PC-9 (cell line): Measurements from ENCODE around the gene ADAMTS7.

Experiments
- EZH2 ChIP-seq: fragments of 200-600 bp; sonication (generic); IDR thresholded peaks from 2 replicates; pipeline ENCODE4 v1.8.0; 2017; ENCODE audit warnings: antibody characterized with exemption, low read depth
- TF ChIP-seq, protein P1 (sequence below): fragments of 200-600 bp; sonication (generic); conservative IDR thresholded peaks from 2 replicates; pipeline ENCODE4 v1.6.1; 2017; ENCODE audit warnings: mixed run types, antibody characterized with exemption, mild to moderate bottlenecking, moderate library complexity

DNA sequence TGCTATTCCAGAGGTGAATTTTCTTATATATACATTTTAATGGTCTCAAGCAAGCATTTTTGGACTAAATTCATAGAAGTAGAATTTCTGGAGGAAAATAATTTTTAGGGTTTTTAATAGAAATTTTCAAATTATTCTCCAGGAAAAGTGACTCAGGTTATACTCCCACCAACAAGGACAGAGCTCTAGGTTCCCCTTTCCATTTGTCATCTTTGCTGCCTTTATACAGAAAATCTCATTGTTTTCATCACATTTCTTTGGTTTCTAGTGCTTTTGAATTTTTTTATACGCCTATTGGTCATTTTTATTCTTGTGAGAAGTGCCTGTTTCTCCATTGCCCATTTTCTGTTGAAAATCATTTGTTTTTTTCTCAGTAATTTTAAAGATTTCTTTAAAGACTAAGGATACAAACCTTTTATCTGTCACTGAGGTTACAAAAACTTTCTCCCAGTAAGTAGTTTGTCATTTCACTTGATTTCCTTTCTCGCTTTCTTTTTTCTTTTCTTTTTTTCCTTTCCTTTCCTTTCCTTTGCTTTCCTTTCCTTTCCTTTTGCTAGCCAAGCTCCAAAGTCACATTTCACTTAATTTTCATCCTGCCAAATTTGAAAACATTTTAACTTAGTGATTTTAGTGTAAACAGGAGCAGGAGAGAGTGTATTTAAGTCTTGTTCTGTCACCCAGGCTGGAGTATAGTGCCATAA is 93.2 kb downstream of the ADAMTS7 start:
- TF ChIP-seq, protein P1, sequence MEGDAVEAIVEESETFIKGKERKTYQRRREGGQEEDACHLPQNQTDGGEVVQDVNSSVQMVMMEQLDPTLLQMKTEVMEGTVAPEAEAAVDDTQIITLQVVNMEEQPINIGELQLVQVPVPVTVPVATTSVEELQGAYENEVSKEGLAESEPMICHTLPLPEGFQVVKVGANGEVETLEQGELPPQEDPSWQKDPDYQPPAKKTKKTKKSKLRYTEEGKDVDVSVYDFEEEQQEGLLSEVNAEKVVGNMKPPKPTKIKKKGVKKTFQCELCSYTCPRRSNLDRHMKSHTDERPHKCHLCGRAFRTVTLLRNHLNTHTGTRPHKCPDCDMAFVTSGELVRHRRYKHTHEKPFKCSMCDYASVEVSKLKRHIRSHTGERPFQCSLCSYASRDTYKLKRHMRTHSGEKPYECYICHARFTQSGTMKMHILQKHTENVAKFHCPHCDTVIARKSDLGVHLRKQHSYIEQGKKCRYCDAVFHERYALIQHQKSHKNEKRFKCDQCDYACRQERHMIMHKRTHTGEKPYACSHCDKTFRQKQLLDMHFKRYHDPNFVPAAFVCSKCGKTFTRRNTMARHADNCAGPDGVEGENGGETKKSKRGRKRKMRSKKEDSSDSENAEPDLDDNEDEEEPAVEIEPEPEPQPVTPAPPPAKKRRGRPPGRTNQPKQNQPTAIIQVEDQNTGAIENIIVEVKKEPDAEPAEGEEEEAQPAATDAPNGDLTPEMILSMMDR, result no peak
- TF ChIP-seq EZH2, result no peak
